A673 (cell line): ENCODE results near the gene SMS. TPM values are rescaled to one million over a fixed set of nuclear protein-coding genes. Genes with fewer than 3 reads are reported as not detected.

Experiments
- Bru-seq: library from RNA; stranded (reverse); fragments of 400-500 nt; gene quantifications from one replicate; lab custom pipeline; 2021; lab: Mats Ljungman, UMichigan
- BruChase-seq, 2 experiments: library from RNA; stranded (reverse); fragments of 400-500 nt; gene quantifications; one replicate each; lab custom pipeline; 2021; lab: Mats Ljungman, UMichigan
- BruUV-seq: library from RNA; stranded (reverse); fragments of 400-500 nt; replicated peaks from 2 replicates; lab custom pipeline; 2021; lab: Mats Ljungman, UMichigan
- CTCF ChIA-PET: fragments of 300-600 bp; sonication (Branson Sonifier 250); formaldehyde crosslinking; loops from one replicate; lab custom pipeline; 2022; ENCODE audit warnings: antibody characterized with exemption; lab: Charles Lee
- POLR2A ChIA-PET: fragments of 300-600 bp; sonication (Branson Sonifier 250); formaldehyde crosslinking; loops from one replicate; lab custom pipeline; 2022; ENCODE audit warnings: antibody characterized with exemption; ENCODE audit not compliant: low non-redundant PET; lab: Charles Lee
- DNase-seq: peaks from one replicate; pipeline ENCODE4 v3.0.0-alpha.2; 2015; ENCODE audit warnings: low spot score
- H3K27ac ChIP-seq: fragments of 200-600 bp; sonication (generic); 2 replicates; pipeline ENCODE4 v1.5.1; 2016; ENCODE audit warnings: mixed run types, low read depth, mild to moderate bottlenecking, mixed read lengths, antibody characterized with exemption, low read length; ENCODE audit not compliant: poor library complexity, severe bottlenecking
- H3K27me3 ChIP-seq: fragments of 200-600 bp; sonication (generic); replicated peaks from 2 replicates; pipeline ENCODE4 v1.6.1; 2017; ENCODE audit warnings: mixed run types, low read depth, mild to moderate bottlenecking, mixed read lengths, antibody characterized with exemption, low read length; ENCODE audit not compliant: insufficient read depth, poor library complexity
- H3K36me3 ChIP-seq: fragments of 200-600 bp; sonication (generic); 2 replicates; pipeline ENCODE4 v1.6.1; 2016; ENCODE audit warnings: mixed run types, mild to moderate bottlenecking, mixed read lengths, antibody characterized with exemption, low read length; ENCODE audit not compliant: insufficient read depth, poor library complexity, severe bottlenecking
- H3K4me1 ChIP-seq: fragments of 200-600 bp; sonication (generic); 2 replicates; pipeline ENCODE4 v1.6.1; 2017; ENCODE audit warnings: mixed run types, mild to moderate bottlenecking, mixed read lengths, antibody characterized with exemption, low read length; ENCODE audit not compliant: insufficient read depth, poor library complexity, severe bottlenecking
- H3K4me3 ChIP-seq: fragments of 200-600 bp; sonication (generic); 2 replicates; pipeline ENCODE4 v1.5.1; 2016; ENCODE audit warnings: low read depth, mixed run types, mild to moderate bottlenecking, mixed read lengths, low read length; ENCODE audit not compliant: poor library complexity, severe bottlenecking
- H3K9me3 ChIP-seq: fragments of 200-600 bp; sonication (generic); 2 replicates; pipeline ENCODE4 v1.6.1; 2016; ENCODE audit warnings: mixed run types, low read depth, mild to moderate bottlenecking, mixed read lengths, antibody characterized with exemption, low read length; ENCODE audit not compliant: poor library complexity, severe bottlenecking
- CTCF ChIP-seq: fragments of 300-800, 200-600 bp; sonication (generic); conservative IDR thresholded peaks from 2 replicates; pipeline ENCODE4 v1.5.1; 2017; ENCODE audit warnings: low read depth, mild to moderate bottlenecking, antibody characterized with exemption, low read length, moderate library complexity, mixed read lengths
- EZH2 ChIP-seq: fragments of 200-600 bp; sonication (generic); IDR thresholded peaks from 2 replicates; pipeline ENCODE4 v1.6.1; 2017; ENCODE audit warnings: borderline replicate concordance, low read depth, mild to moderate bottlenecking, mixed read lengths, antibody characterized with exemption, low read length; ENCODE audit not compliant: poor library complexity, severe bottlenecking
- intact Hi-C: fragments of 100-400 bp; cut with micrococcal nuclease; formaldehyde crosslinking; loops from one replicate; pipeline ENCODE4 v1.10.0; 2022; ENCODE audit not compliant: unreplicated experiment
- long read RNA-seq: library from polyadenylated mRNA; stranded (forward); transcript quantifications from one replicate; pipeline ENCODE4 v2.0.0, GENCODE V29; 2022
- total RNA-seq: library from RNA; stranded (reverse); gene quantifications from 2 replicates; pipeline ENCODE4 v1.2.3, GENCODE V29; 2021

SMS gene
- total RNA-seq: 108 and 110 TPM in 2 replicates
- Bru-seq, nascent RNA: percentile 84 among the genes with signal in this experiment
- BruChase-seq, experiment 1, labeled RNA remaining after a 2-hour chase: percentile 80 among the genes with signal in this experiment
- percentile 85 among the genes with signal in this experiment for BruChase-seq, experiment 2, labeled RNA remaining after a 6-hour chase
- long read RNA-seq, transcript SMS-202 (11 exons, 1,837 nt): major isoform, 204 of 231 reads
- long read RNA-seq, partial matches to known transcripts: 10 of 231 reads
- long read RNA-seq, other reads (novel, unspliced or antisense): 14 of 231 reads

GRCh38 chrX:21940356-21940829 is at the start of gene SMS:
SMS (plus strand) TSS chrX:21940709; CDS start chrX:21940825, 116 bp downstream.
- peak; percentile 82 for DNase-seq
- TF ChIP-seq EZH2 (no peak), CTCF (no peak)
- Histone ChIP-seq H3K4me1 (no peaks in the 10 kb centered on the region), H3K27me3 (no peaks in the 10 kb centered on the region), H3K9me3 (no peaks in the 10 kb centered on the region), H3K4me3 (peak within 1 kb of the TSS; percentile 54), H3K27ac (no peak within 1 kb of the TSS), H3K36me3 (no peaks in the 10 kb centered on the region)
- POLR2A ChIA-PET: no interaction called here
- CTCF ChIA-PET: no interaction called here
- no TSS peak for BruUV-seq
- intact Hi-C loops: no loop called here

DNA sequence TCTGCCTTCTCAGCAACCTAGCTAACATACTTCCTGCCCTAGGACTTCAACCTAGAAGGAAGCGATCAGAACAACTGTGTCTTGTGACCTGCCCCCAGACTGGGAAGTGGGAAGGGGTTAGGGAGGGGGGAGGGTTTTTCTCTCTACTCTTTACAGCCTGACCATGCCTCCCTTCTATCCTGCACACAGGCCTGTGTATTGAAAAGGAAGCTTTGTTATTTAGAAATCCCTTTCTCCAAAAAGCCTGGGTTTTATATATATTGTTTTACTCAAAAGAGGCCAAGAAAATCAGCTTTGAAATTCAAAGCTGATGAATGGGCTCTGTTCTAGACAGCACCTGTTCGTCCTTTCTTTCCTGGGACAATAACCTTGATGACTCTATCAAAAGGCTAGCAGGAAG is 35.2 kb upstream of the SMS start:
- BruUV-seq: no TSS peak
- intact Hi-C loops: no loop called here
- Histone ChIP-seq H3K4me3 (no peak overlapping the region), H3K36me3 (no peaks in the 10 kb centered on the region), H3K27me3 (no peaks in the 10 kb centered on the region), H3K4me1 (peaks cover 10% of the 10 kb centered on the region), H3K9me3 (no peaks in the 10 kb centered on the region), H3K27ac (no peak overlapping the region)
- TF ChIP-seq CTCF: no peak
- TF ChIP-seq EZH2: no peak
- ChIA-PET POLR2A (no interaction called here), CTCF (no interaction called here)
- DNase-seq: no peak

DNA sequence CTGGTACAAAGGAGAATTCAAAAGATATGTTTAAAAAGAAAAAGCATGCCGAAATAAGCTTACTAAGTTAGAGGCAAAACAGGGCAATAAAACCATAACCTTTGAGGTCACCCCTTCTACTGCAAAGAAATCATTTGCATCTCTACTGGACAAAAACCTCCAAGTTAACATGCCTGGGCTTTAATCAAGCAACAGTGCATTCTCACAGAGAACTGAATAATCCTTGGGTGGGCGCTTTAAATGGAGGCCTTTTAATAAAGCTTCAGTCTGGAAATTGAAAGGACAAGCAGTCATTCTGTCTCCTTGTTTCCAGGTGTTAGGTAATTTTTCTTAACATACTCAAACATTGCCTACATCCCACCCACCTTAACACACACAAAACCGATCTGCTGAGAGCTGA is 34.6 kb upstream of the SMS start:
- Histone ChIP-seq H3K27me3 (no peaks in the 10 kb centered on the region), H3K27ac (no peak overlapping the region), H3K9me3 (no peaks in the 10 kb centered on the region), H3K4me1 (peaks cover 10% of the 10 kb centered on the region), H3K4me3 (no peak overlapping the region), H3K36me3 (no peaks in the 10 kb centered on the region)
- no TSS peak for BruUV-seq
- intact Hi-C loops: no loop called here
- no peak for DNase-seq
- POLR2A ChIA-PET: no interaction called here
- CTCF ChIA-PET: no interaction called here
- TF ChIP-seq EZH2: no peak
- TF ChIP-seq CTCF: no peak
